IMR-90 (cell line): ENCODE data around the gene ARMH4.

Experiments
- BHLHE40 ChIP-seq: fragments of 150-350 bp; IDR thresholded peaks from 2 replicates; pipeline ENCODE4 v1.6.1; 2016; ENCODE audit warnings: mild to moderate bottlenecking, low read depth, low read length
- CEBPB ChIP-seq: IDR thresholded peaks from 2 replicates; pipeline ENCODE4 v1.6.1; 2012; ENCODE audit warnings: low read depth, low read length, improper control_type of control experiment
- FOS ChIP-seq: fragments of 150-350 bp; IDR thresholded peaks from 2 replicates; pipeline ENCODE4 v1.6.1; 2016; ENCODE audit warnings: low read depth, low read length
- MAFK ChIP-seq: IDR thresholded peaks from 2 replicates; pipeline ENCODE4 v1.6.1; 2012; ENCODE audit warnings: low read depth, low read length, improper control_type of control experiment
- MAZ ChIP-seq: IDR thresholded peaks from 2 replicates; pipeline ENCODE4 v1.6.1; 2012; ENCODE audit warnings: low read depth, mild to moderate bottlenecking, low read length, improper control_type of control experiment, moderate library complexity, borderline replicate concordance
- MXI1 ChIP-seq: IDR thresholded peaks from 2 replicates; pipeline ENCODE4 v1.6.1; 2012; ENCODE audit warnings: low read depth, mild to moderate bottlenecking, low read length, moderate library complexity, borderline replicate concordance
- NFE2L2 ChIP-seq: fragments of 150-350 bp; IDR thresholded peaks from 2 replicates; pipeline ENCODE4 v1.6.1; 2016; ENCODE audit warnings: low read depth, mild to moderate bottlenecking, low read length
- POLR2A ChIP-seq: IDR thresholded peaks from 2 replicates; pipeline ENCODE4 v1.6.1; 2012; ENCODE audit warnings: mild to moderate bottlenecking, low read depth, low read length
- RAD21 ChIP-seq: IDR thresholded peaks from 2 replicates; pipeline ENCODE4 v1.6.1; 2012; ENCODE audit warnings: low read length, improper control_type of control experiment
- RCOR1 ChIP-seq: IDR thresholded peaks from 2 replicates; pipeline ENCODE4 v1.6.1; 2012; ENCODE audit warnings: mild to moderate bottlenecking, low read length, improper control_type of control experiment; ENCODE audit not compliant: insufficient replicate concordance
- RFX5 ChIP-seq: IDR thresholded peaks from 2 replicates; pipeline ENCODE4 v1.8.0; 2012; ENCODE audit warnings: low read depth, mild to moderate bottlenecking, low read length, moderate library complexity
- TF ChIP-seq, protein P1 (sequence below): conservative IDR thresholded peaks from 2 replicates; pipeline ENCODE4 v1.5.1; 2012; ENCODE audit warnings: mild to moderate bottlenecking, low read depth, low read length, improper control_type of control experiment
- TF ChIP-seq, protein P2 (sequence below): fragments of 150-350 bp; IDR thresholded peaks from 2 replicates; pipeline ENCODE4 v1.6.1; 2017; ENCODE audit warnings: mild to moderate bottlenecking, antibody characterized with exemption, low read length, low read depth

DNA sequence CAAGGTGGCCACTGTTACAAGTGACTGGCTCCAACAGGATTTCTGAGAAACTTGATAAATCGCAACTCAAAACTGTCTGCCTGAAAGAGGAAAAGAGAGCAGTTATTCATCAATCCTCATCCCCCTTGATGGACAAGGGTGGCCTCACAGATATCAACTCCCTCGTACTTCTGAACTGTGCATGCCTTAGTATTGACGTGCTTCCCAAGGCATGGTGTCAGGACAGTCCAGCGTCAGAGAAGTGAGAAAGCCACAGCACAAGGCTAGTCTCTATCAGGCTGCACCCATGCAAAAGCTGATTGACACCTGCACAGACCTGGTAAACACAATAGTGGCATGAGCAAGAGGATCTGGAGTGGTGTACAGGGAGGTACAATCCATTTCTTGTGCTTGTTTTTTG lies 160.7 kb downstream of the ARMH4 start:
- TF ChIP-seq, protein P1, sequence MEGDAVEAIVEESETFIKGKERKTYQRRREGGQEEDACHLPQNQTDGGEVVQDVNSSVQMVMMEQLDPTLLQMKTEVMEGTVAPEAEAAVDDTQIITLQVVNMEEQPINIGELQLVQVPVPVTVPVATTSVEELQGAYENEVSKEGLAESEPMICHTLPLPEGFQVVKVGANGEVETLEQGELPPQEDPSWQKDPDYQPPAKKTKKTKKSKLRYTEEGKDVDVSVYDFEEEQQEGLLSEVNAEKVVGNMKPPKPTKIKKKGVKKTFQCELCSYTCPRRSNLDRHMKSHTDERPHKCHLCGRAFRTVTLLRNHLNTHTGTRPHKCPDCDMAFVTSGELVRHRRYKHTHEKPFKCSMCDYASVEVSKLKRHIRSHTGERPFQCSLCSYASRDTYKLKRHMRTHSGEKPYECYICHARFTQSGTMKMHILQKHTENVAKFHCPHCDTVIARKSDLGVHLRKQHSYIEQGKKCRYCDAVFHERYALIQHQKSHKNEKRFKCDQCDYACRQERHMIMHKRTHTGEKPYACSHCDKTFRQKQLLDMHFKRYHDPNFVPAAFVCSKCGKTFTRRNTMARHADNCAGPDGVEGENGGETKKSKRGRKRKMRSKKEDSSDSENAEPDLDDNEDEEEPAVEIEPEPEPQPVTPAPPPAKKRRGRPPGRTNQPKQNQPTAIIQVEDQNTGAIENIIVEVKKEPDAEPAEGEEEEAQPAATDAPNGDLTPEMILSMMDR = no peak
- no peak for TF ChIP-seq MAFK
- no peak for TF ChIP-seq RAD21
- no peak for TF ChIP-seq FOS
- no peak for TF ChIP-seq POLR2A
- TF ChIP-seq, protein P2, sequence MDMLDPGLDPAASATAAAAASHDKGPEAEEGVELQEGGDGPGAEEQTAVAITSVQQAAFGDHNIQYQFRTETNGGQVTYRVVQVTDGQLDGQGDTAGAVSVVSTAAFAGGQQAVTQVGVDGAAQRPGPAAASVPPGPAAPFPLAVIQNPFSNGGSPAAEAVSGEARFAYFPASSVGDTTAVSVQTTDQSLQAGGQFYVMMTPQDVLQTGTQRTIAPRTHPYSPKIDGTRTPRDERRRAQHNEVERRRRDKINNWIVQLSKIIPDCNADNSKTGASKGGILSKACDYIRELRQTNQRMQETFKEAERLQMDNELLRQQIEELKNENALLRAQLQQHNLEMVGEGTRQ = no peak
- no peak for TF ChIP-seq CEBPB
- TF ChIP-seq RFX5 = no peak
- no peak for TF ChIP-seq MXI1
- TF ChIP-seq NFE2L2 = no peak
- TF ChIP-seq BHLHE40 = no peak
- no peak for TF ChIP-seq RCOR1
- TF ChIP-seq MAZ = no peak
